ENCODE results near the gene MON1B. TPM values are rescaled to one million over a fixed set of nuclear protein-coding genes. Genes with fewer than 3 reads are reported as not detected.

The MON1B gene
- total and polyA plus RNA-seq, 2 of the 8 experiments (the other 6 are each of a cell fraction or from before 2014, with no cell fraction given), result 20.0 to 45.9 TPM

- H3K23me2 ChIP-seq (ENCODE audit: low read depth, low read length), result no peaks in the 10 kb centered on the region
- no peak overlapping the region for H2BK12ac ChIP-seq (ENCODE audit: low read depth, low read length)
- H4K8ac ChIP-seq (ENCODE audit: extremely low read depth, insufficient read depth, low read length), result no peak overlapping the region
- no peak overlapping the region for H3K27ac ChIP-seq (ENCODE audit: low read depth, low read length)
- H2BK20ac ChIP-seq (ENCODE audit: low read length), result no peak overlapping the region
- DNase-seq (ENCODE audit: low read depth in 1 of 2, low spot score in 2 of 2) (no peak), FAIRE-seq (no peak)
- no peak overlapping the region for H3K4me3 ChIP-seq (ENCODE audit: extremely low read depth in 1 of 4, insufficient read depth in 2 of 4, low read depth in 3 of 4, low read length in 4 of 4)
- H2BK5ac ChIP-seq (ENCODE audit: low read depth, low read length), result no peak overlapping the region
- H2AFZ ChIP-seq (ENCODE audit: low read length), result no peak overlapping the region
- H4K20me1 ChIP-seq (replicated peaks in 1 of 2; ENCODE audit: control insufficient read depth in 1 of 2, insufficient read depth in 2 of 2, low read length in 2 of 2), result no peaks in the 10 kb centered on the region
- H3K18ac ChIP-seq (ENCODE audit: extremely low read depth, low read length), result no peak overlapping the region
- WGBS, 2 experiments (ENCODE audit: extremely low coverage in 1 of 2, insufficient coverage in 1 of 2, insufficient read length in 1 of 2, insufficient replicate concordance in 2 of 2, low coverage in 1 of 2, low lambda C conversion rate in 2 of 2, missing lambda C conversion rate in 1 of 2), result 97% methylated on average over 9 of the region's 9 CpGs; no CpG with 5 or more reads in 1 of the 2 experiments
- H3K4me2 ChIP-seq (ENCODE audit: insufficient read depth in 1 of 2, low read depth in 2 of 2, low read length in 2 of 2), result no peak overlapping the region
- H2BK15ac ChIP-seq (ENCODE audit: low read length), result no peak overlapping the region
- no peaks in the 10 kb centered on the region for H3K79me2 ChIP-seq (ENCODE audit: control insufficient read depth in 1 of 2, insufficient read depth in 2 of 2, low read length in 2 of 2)
- H4K91ac ChIP-seq (replicated peaks; ENCODE audit: insufficient read length, low read length), result no peak overlapping the region
- no peak overlapping the region for H2AK5ac ChIP-seq (ENCODE audit: low read depth, low read length)
- no peak overlapping the region for H3K4ac ChIP-seq (replicated peaks; ENCODE audit: insufficient read length, low read depth, low read length)
- H3K56ac ChIP-seq (replicated peaks; ENCODE audit: insufficient read length, low read depth, low read length), result no peak overlapping the region
- no peaks in the 10 kb centered on the region for H3K36me3 ChIP-seq (ENCODE audit: control insufficient read depth in 2 of 4, insufficient read depth in 4 of 4, low read length in 3 of 4)
- CTCF ChIA-PET (ENCODE audit: partially characterized antibody), result interaction anchor here (0.7 to 10.3 kb wide), 8 partner anchors 11 to 827 kb away, joined by 3 to 234 read pairs (median 3); no protein-coding TSS in a partner anchor
- H3K23ac ChIP-seq (ENCODE audit: insufficient read length), result no peak overlapping the region
- no peak overlapping the region for H4K5ac ChIP-seq (ENCODE audit: insufficient read length, low read depth, low read length)
- no peaks in the 10 kb centered on the region for H3K79me1 ChIP-seq (ENCODE audit: low read depth, low read length)
- peaks cover 0 to 11% (median 6%) of the 10 kb centered on the region in 4 experiments; a peak in 4 of 7 replicates for H3K4me1 ChIP-seq (replicated peaks in 1 of 4; ENCODE audit: control insufficient read depth in 3 of 4, insufficient read depth in 4 of 4, low read length in 3 of 4)
- no peaks in the 10 kb centered on the region; a peak in 1 of 7 replicates for H3K27me3 ChIP-seq (replicated peaks in 1 of 4; ENCODE audit: control insufficient read depth in 3 of 4, extremely low read depth in 1 of 4, insufficient read depth in 3 of 4, low read length in 3 of 4)
- TF ChIP-seq NANOG (IDR thresholded peaks at IDR 0.05; ENCODE audit: insufficient read depth, low read depth, low read length, poor library complexity, severe bottlenecking) (no peak), KDM5A (IDR thresholded peaks at IDR 0.05; ENCODE audit: low read length) (no peak), POLR2A (IDR thresholded peaks at IDR 0.05; ENCODE audit: control extremely low read depth in 1 of 2, low read depth in 2 of 2, low read length in 2 of 2) (no peak), GABPA (IDR thresholded peaks at IDR 0.05; ENCODE audit: borderline replicate concordance, insufficient read depth, low read length) (no peak), CBX8 (IDR thresholded peaks at IDR 0.05; ENCODE audit: borderline replicate concordance, low read depth, low read length) (no peak)
- TF ChIP-seq, protein P1, sequence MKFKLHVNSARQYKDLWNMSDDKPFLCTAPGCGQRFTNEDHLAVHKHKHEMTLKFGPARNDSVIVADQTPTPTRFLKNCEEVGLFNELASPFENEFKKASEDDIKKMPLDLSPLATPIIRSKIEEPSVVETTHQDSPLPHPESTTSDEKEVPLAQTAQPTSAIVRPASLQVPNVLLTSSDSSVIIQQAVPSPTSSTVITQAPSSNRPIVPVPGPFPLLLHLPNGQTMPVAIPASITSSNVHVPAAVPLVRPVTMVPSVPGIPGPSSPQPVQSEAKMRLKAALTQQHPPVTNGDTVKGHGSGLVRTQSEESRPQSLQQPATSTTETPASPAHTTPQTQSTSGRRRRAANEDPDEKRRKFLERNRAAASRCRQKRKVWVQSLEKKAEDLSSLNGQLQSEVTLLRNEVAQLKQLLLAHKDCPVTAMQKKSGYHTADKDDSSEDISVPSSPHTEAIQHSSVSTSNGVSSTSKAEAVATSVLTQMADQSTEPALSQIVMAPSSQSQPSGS (IDR thresholded peaks at IDR 0.05; ENCODE audit: low read length), result no peak
- H3K14ac ChIP-seq (ENCODE audit: insufficient read length), result no peak overlapping the region
- H3K9ac ChIP-seq (replicated peaks in 1 of 4; ENCODE audit: extremely low read depth in 1 of 4, low read depth in 3 of 4, low read length in 3 of 4), result no peak overlapping the region
- H3K9me3 ChIP-seq (ENCODE audit: insufficient read depth in 2 of 2, low read depth in 1 of 2, low read length in 1 of 2), result no peaks in the 10 kb centered on the region; a peak in 1 of 4 replicates
- no peak overlapping the region for H2BK120ac ChIP-seq (replicated peaks; ENCODE audit: low read depth, low read length)
- POLR2A ChIA-PET (ENCODE audit: partially characterized antibody), result no interaction called here
Measured at GRCh38 chr16:77233799-77234519, 43.0 kb downstream of the MON1B start.
